Renal pelvis (tissue), 4 donors: ENCODE results near the gene PSMD1. TPM values are rescaled to one million over a fixed set of nuclear protein-coding genes. Genes with fewer than 3 reads are reported as not detected.
A peak's percentile ranks its signal among the peaks of the same experiment; 100 is the strongest.
"Not testable (repeated sequence)": the region's sequence is repeated elsewhere in the genome, so short reads cannot be mapped to it uniquely, and the experiment has no call there.

Experiments
- DNase-seq: peaks from one replicate; pipeline ENCODE4 v3.0.0-alpha.2; 2013
- polyA plus RNA-seq, 3 donors: library from polyadenylated mRNA; unstranded; fragments of 120-200 nt; gene quantifications; one replicate each; pipeline ENCODE4 v1.2.1, GENCODE V29; 2013; ENCODE audit not compliant: insufficient read length in 3 of 3

The PSMD1 gene
- polyA plus RNA-seq, 3 donors = 88.1 to 100 (median 98.7) TPM

- no peak for DNase-seq
Observed at GRCh38 chr2:231181860-231182512, 125.3 kb downstream of the PSMD1 start.

- no peak for DNase-seq
Observed at GRCh38 chr2:231182513-231182899, 125.8 kb downstream of the PSMD1 start.

DNA sequence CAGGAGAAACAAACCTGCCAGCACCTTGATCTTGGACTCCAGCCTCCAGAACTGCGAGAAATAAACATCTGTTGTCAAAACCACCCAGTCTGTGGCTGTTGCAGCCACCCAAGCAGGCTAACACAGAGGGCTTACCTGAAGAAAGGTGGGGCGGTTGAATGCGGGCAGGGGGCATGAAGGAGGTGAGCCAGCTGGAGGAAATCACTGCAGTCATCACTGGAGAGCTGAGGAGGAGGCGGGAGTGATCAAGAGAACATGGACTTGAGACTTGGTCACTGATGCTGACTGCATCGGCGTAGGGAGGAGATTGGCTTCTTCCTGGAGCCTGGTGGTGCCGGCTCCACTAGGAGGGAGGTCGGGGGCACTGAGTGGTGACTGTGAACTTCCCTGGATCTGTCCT lies 127.2 kb downstream of the PSMD1 start:
- no peak for DNase-seq

- no peak for DNase-seq
Observed at GRCh38 chr2:231184319-231184718, 127.7 kb downstream of the PSMD1 start.

DNA sequence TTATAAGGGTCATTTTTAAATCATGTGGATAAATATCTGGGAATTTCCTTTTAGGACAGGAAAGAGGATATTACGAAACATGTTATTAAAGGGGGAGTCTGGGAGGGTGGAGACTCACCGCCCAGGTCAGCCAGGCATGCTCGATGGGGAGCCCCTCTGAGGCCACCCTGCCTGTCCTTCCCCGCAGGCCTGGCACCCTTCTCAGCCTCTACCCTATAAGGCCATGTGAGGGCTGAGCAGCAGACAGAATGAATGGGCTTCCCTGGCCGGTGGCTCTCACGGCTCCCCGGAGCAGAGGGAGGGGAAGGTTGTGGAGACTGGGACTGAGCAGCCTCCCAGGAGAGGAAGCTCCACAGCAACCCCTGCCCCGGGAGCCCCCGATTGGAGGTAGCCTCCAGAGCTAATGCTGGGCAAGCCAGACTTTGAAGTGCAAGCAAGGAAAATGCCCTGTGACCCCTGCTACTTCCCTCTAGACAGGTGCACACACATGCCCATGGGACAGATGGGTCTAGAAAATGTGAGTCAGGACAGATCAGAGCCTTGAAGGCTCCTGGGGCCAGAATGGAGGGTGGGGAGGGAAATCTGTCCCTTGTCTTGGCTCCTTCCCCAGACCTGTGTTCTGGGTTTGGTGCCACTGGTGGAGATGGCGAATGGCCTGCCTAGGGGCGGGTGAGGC lies 128.5 kb downstream of the PSMD1 start:
- DNase-seq = no peak

DNA sequence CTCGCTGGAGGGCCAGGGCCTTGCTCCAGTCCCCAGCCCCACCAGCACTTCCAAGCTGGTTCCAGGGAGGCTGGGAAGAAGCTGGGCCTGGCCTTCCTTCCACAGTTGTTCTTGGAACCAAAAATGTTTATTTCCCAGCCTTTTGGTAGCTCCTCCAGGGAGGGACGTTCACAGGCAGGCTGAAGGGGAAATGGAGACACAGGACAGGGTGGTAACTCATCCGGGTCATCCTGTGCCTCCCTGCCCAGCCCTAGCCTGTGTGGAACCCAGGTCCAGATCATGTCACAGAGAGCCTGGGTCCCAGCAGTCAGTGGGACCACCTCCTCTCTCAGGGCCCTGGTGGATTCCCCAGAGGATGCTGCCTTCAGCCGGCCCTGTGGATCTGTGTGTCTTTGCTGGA lies 129.2 kb downstream of the PSMD1 start:
- DNase-seq = no peak

- DNase-seq = no peak
Observed at GRCh38 chr2:231186325-231186724, 129.7 kb downstream of the PSMD1 start.

DNA sequence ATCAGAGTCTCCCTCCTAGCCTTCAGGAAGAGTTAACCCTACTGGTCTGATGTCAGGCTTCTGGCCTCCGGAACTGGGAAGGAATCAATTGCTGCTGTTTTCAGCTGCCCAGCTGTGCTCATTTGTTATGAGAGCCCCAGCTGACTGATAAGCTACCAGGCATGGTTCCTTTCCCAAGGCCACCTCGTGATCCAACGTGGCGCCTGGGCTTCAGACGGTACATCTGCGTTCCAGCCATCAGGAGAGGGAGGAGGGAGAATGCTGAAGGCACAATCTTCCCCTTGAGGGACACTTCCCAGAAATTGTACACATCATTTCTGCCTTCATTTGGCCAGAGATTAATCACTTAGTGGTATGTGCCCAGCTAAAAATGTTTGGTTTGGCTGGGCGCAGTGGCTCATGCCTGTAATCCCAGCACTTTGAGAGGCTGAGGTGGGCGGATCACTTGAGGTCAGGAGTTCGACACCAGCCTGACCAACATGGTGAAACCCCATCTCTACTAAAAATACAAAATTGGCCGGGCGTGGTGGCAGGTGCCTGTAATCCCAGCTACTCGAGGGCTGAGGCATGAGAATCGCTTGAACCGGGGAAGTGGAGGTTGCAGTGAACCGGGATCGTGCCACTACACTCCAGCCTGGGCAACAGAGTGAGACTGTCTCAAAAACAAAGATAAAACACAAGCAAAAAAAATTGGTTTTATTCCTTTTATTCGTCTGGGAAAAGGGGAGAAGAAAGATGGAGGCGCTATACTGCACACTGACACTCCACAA lies 131.3 kb downstream of the PSMD1 start:
- no peak for DNase-seq

GRCh38 chr2:231188506-231189170 lies 132.0 kb downstream of the PSMD1 start:
- DNase-seq = no peak

DNA sequence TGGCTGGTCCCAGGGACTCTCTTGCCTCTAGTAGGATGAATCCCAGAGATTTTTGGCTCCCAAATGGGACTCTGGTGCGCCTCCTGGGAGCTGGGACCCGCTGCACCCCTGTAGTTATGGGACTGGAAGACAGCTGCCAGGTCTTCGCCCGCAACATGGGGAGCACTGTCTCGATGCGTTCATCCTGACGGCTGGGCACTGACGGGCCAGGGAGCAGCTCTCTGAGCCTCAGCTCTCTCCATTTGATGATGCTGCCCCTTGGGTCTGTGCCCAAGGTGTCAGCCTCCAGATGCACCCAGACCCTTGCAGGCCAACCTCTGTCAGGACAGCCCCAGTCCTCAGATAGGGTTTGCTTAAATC lies 132.5 kb downstream of the PSMD1 start:
- no peak for DNase-seq

GRCh38 chr2:231189571-231190495 lies 133.2 kb downstream of the PSMD1 start:
- peak; percentile 29 for DNase-seq

DNA sequence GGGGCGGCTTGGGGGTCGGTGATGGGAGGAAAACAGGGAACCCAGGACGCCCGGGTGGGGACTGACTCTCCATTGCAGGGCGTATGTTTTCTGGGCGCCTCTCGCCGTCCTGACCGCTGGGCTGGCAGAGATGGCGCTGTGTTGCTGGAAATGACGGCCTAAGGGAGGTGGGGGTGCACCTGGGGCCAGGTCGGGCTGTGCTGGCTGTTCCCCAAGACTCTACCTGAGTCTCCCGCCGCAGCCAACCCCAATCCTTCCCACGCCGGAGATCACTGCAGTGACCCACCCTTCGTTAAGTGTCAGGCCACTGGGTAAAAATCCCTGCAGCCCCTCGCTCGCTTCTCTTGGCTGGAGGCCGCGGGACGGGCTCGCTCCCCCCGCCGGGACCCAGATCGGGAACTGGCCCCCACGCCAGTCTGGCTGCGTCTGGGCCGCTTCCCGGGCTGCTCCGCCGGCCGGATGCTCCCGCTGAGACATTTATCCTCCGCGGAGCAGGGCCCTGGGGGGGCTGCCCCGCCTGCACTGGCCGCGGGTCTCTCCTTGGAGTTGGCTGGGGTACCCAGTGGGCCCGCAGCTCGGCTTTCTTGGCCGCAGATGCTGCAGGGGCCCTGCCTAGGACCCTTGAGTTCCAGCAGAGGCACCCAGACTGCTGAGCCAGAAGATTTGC lies 134.0 kb downstream of the PSMD1 start:
- peak; percentile 53 for DNase-seq

DNA sequence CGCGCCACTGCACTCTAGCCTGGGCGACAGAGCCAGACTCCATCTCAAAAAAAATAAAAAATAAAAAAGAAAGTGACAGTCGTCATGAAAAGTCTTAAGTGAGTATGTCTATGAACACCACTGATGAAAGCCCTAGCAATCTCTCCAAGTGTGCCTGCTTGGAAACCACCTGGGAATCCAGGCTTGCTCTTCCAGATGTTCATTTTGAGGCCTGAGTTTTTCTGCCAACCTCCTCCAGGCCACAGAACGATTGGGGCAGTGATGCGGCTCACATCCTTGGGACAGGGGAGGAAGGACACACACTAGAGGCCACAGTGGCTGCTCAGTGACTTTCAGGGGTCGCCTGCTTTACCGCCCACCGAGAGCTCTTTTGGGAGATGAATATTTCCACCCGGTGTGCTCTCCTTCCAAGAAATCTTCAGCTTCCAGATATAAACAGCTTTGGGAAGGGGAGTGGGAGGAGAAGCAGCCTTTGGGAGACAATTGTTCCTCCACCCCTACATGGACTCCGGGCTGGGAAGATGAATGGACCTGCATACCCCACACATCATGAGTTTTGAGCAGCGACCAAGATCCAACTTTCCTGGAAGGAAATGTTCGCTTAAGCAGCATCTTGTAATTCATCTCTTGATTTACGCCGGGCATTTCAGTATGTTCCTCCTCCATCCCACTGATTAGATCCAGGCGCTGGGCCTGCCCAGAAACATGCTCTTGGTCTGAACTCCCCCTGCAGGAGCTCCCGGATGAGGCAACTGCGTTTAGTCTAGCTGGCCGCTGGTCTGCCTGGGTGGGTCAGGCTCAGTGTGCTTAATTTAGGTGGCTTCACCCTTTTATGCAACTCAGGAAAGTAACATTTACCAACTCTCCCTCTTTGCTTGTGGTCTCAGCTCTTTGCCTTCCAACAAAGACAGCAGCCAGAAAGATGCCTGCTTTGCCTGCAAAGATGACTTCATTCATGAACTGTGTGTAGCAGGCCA lies 135.5 kb downstream of the PSMD1 start:
- DNase-seq = peak; percentile 92

GRCh38 chr2:231193216-231193615 lies 136.5 kb downstream of the PSMD1 start:
- DNase-seq = no peak

GRCh38 chr2:231196592-231196991 lies 139.9 kb downstream of the PSMD1 start:
- DNase-seq = no peak

DNA sequence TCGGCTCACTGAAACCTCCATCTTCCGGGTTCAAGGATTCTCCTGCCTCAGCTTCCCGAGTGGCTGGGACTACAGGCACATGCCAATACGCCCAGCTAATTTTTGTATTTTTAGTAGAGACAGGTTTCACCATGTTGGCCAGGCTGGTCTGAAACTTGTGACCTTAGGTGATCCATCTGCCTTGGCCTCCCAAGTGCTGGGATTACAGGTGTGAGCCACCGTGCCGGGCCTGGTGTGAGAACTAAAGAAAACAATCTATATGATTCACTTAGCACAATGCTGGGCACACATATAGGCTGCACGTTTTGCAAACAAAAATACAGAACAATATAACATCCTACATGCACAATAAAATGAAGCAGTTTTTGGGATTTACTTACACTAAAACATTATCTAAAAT lies 140.5 kb downstream of the PSMD1 start:
- not testable (repeated sequence) for DNase-seq

- DNase-seq = no peak
Observed at GRCh38 chr2:231197706-231198290, 141.1 kb downstream of the PSMD1 start.

DNA sequence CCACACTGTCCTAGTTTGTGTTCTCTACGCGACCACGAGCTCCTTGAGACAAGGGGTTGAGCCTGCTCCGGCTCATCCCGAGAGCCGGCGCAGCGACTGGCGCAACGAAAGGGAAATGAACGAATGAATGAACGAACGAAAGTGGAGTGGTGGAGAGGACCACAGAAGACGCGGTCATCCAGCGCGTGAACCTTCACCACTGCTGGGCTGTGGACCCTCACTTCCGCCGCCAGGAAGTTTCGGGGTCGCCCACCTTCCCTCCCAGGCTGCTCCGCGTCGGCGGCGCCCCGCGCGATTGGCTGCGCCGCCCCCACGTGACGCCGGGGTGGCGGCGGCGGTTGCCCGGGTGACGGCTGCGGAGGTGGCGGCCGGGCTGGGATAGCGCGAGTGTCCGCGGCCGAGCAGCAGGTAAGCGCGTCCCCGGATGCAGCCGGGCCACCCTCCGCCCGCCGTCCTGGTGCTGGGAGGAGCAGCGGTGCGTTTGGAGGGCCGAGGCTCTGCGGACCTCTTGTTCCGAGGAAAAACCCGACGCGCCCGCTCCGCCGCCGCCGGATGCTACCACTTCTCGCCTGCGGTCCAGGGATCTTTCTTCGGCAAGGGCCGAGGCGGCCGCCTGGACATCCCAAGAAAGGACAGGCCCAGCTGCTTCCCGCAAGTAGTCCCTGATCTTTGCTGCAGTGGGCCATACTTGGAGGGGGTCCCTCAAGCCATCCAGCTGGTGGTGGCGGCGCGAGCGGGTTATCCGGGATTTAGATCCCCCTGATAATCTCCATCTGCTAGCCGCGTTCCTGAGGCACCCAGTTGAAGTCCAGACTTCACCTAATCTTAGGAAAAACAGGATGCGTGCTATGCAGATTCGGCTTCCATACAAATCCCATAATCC lies 141.9 kb downstream of the PSMD1 start, which contains the start of gene ARMC9:
TSS of gene ARMC9 (plus strand) at position 341 of the 883 bp plus-strand sequence. CDS start 7,608 bp downstream, outside the sequence.
- peak; percentile 89 for DNase-seq
